22Rv1 (cell line): Measurements from ENCODE around the gene LRRC18.

Experiments used
- H3K27ac ChIP-seq: fragments of 450-650 bp; 2 replicates; pipeline ENCODE4 v1.5.1; 2017
- CTCF ChIP-seq: fragments of 450-650 bp; IDR thresholded peaks from 2 replicates; pipeline ENCODE4 v1.5.1; 2017; ENCODE audit warnings: mild to moderate bottlenecking
- ZFX ChIP-seq: fragments of 450-650 bp; IDR thresholded peaks from 2 replicates; pipeline ENCODE4 v1.6.1; 2017; ENCODE audit warnings: antibody characterized with exemption, borderline replicate concordance

The LRRC18 gene

GRCh38 chr10:48945441-48946130 lies 5.9 kb upstream of the LRRC18 start:
- no peak for TF ChIP-seq CTCF
- TF ChIP-seq ZFX, result no peak
- no peak overlapping the region for H3K27ac ChIP-seq

- TF ChIP-seq ZFX, result no peak
- TF ChIP-seq CTCF, result no peak
Observed at GRCh38 chr10:48944171-48944570, 4.5 kb upstream of the LRRC18 start.

GRCh38 chr10:48943096-48943495 lies 3.5 kb upstream of the LRRC18 start:
- no peak for TF ChIP-seq CTCF
- TF ChIP-seq ZFX, result no peak
- no peak overlapping the region for H3K27ac ChIP-seq

More at GRCh38 chr10:48944171-48944570, 4.5 kb upstream of the LRRC18 start:
- no peak overlapping the region for H3K27ac ChIP-seq

GRCh38 chr10:48941427-48942075 lies 1.9 kb upstream of the LRRC18 start:
- TF ChIP-seq ZFX, result no peak
- TF ChIP-seq CTCF, result no peak

GRCh38 chr10:48940958-48941357 lies 1.3 kb upstream of the LRRC18 start:
- H3K27ac ChIP-seq, result no peak overlapping the region
- TF ChIP-seq CTCF, result no peak
- no peak for TF ChIP-seq ZFX

More at GRCh38 chr10:48941427-48942075, 1.9 kb upstream of the LRRC18 start:
- H3K27ac ChIP-seq, result no peak overlapping the region

- TF ChIP-seq CTCF (no peak), ZFX (no peak)
- no peak overlapping the region for H3K27ac ChIP-seq
Observed at GRCh38 chr10:48940372-48940771, 732 bp upstream of the LRRC18 start.

- H3K27ac ChIP-seq, result no peak overlapping the region
- TF ChIP-seq CTCF, result no peak
- TF ChIP-seq ZFX, result no peak
Observed at GRCh38 chr10:48938990-48939536, 577 bp downstream of the LRRC18 start.
